Measurements from ENCODE around the gene AMZ1.

GRCh38 chr7:2673934-2674333, 14.1 kb upstream of the AMZ1 start:
- TF ChIP-seq, protein P1, sequence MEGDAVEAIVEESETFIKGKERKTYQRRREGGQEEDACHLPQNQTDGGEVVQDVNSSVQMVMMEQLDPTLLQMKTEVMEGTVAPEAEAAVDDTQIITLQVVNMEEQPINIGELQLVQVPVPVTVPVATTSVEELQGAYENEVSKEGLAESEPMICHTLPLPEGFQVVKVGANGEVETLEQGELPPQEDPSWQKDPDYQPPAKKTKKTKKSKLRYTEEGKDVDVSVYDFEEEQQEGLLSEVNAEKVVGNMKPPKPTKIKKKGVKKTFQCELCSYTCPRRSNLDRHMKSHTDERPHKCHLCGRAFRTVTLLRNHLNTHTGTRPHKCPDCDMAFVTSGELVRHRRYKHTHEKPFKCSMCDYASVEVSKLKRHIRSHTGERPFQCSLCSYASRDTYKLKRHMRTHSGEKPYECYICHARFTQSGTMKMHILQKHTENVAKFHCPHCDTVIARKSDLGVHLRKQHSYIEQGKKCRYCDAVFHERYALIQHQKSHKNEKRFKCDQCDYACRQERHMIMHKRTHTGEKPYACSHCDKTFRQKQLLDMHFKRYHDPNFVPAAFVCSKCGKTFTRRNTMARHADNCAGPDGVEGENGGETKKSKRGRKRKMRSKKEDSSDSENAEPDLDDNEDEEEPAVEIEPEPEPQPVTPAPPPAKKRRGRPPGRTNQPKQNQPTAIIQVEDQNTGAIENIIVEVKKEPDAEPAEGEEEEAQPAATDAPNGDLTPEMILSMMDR (IDR thresholded peaks at IDR 0.05; ENCODE audit: borderline replicate concordance, extremely low read depth, low read length, poor library complexity, severe bottlenecking): no peak
- TF ChIP-seq EZH2 (IDR thresholded peaks at IDR 0.05; ENCODE audit: borderline replicate concordance, low read depth, low read length, severe bottlenecking): no peak
